K562 (cell line): ENCODE results near the gene EAPP. TPM values are rescaled to one million over a fixed set of nuclear protein-coding genes. Genes with fewer than 3 reads are reported as not detected.

Experiments
- ATAC-seq: fragments of 200-7000 bp; cut with Tn5 transposase; 3 replicates; pipeline ENCODE4 v1.9.1; 2020; ENCODE audit warnings: moderate library complexity
- BruUV-seq: library from RNA; stranded (reverse); fragments of 400-500 nt; replicated peaks from 2 replicates; lab custom pipeline; 2021; lab: Mats Ljungman, UMichigan
- CTCF ChIA-PET: fragments of 300-600 bp; formaldehyde crosslinking; extraction: SDS; loops from one replicate; lab custom pipeline; 2021; ENCODE audit warnings: low intra/inter-chr PET ratio; lab: Yijun Ruan, JAX
- POLR2A ChIA-PET: fragments of 300-600, 350-650 bp; sonication (Branson Sonifier 250); formaldehyde crosslinking; extraction: SDS; loops from one replicate; lab custom pipeline; 2021; ENCODE audit warnings: antibody characterized with exemption, inconsistent platforms; lab: Yijun Ruan, JAX
- DNase-seq, 4 experiments: peaks; one replicate each; pipeline versions ENCODE4 v3.0.0 to v3.0.0-alpha.2; 2011 to 2018; ENCODE audit warnings: low spot score in 3 of 4, mixed read lengths in 3 of 4; ENCODE audit errors: extremely low read depth in 1 of 4
- FAIRE-seq: peaks from 2 replicates; lab custom pipeline; 2011; peaks lifted over from hg19 to GRCh38; lab: Jason Lieb, UNC
- H2AFZ ChIP-seq: 2 replicates; pipeline ENCODE4 v1.6.0; 2011; ENCODE audit warnings: low read depth, low read length, control low read depth, inconsistent platforms
- H3K27ac ChIP-seq: fragments of 200-600 bp; 3 replicates; pipeline ENCODE4 v1.8.0; 2011; ENCODE audit warnings: low read depth, mild to moderate bottlenecking, control low read depth, inconsistent platforms, low read length, moderate library complexity, mixed read lengths; ENCODE audit errors: extremely low read depth
- H3K27me3 ChIP-seq, 2 experiments: fragments of 300-600 bp in 1 of 2; 2 replicates in 1 of 2; 3 replicates in 1 of 2; pipeline versions ENCODE4 v1.6.0 to v1.8.0; 2011; ENCODE audit warnings: inconsistent platforms in 2 of 2, low read length in 2 of 2, mild to moderate bottlenecking in 1 of 2, mixed read lengths in 1 of 2, moderate library complexity in 1 of 2; ENCODE audit not compliant: control insufficient read depth in 2 of 2, insufficient read depth in 2 of 2
- H3K36me3 ChIP-seq: fragments of 300-600 bp; 3 replicates; pipeline ENCODE4 v1.8.0; 2011; ENCODE audit warnings: mild to moderate bottlenecking, low read length, inconsistent platforms; ENCODE audit not compliant: control insufficient read depth, insufficient read depth
- H3K4me1 ChIP-seq, 2 experiments: fragments of 200-600 bp in 1 of 2; replicated peaks in 1 of 2; 2 replicates in 1 of 2; 3 replicates in 1 of 2; pipeline versions ENCODE4 v1.5.1 to v1.8.0; 2011; ENCODE audit warnings: inconsistent platforms in 2 of 2, low read length in 2 of 2, mild to moderate bottlenecking in 1 of 2, mixed read lengths in 1 of 2, moderate library complexity in 1 of 2; ENCODE audit not compliant: control insufficient read depth in 2 of 2, insufficient read depth in 2 of 2
- H3K4me2 ChIP-seq: 2 replicates; pipeline ENCODE4 v1.6.1; 2011; ENCODE audit warnings: low read length, control low read depth, inconsistent platforms, mixed read lengths; ENCODE audit not compliant: insufficient read depth
- H3K4me3 ChIP-seq: fragments of 200-600 bp; sonication (generic), shearing (Covaris generic); 2 replicates; pipeline ENCODE4 v1.5.1; 2016; ENCODE audit warnings: control low read depth, inconsistent platforms
- H3K79me2 ChIP-seq: fragments of 200-600 bp; 3 replicates; pipeline ENCODE4 v1.8.0; 2011; ENCODE audit warnings: low read length, inconsistent platforms; ENCODE audit not compliant: control insufficient read depth, insufficient read depth
- H3K9ac ChIP-seq, 2 experiments: 2 replicates each; pipeline versions ENCODE4 v1.6.0 to v1.6.1; 2011; ENCODE audit warnings: low read depth in 2 of 2, low read length in 2 of 2, control low read depth in 1 of 2, inconsistent platforms in 1 of 2, mild to moderate bottlenecking in 1 of 2, mixed read lengths in 1 of 2; ENCODE audit not compliant: insufficient read depth in 1 of 2
- H3K9me1 ChIP-seq: one replicate; pipeline ENCODE4 v1.6.0; 2011; ENCODE audit warnings: inconsistent platforms, mild to moderate bottlenecking, low read length, moderate library complexity; ENCODE audit not compliant: control insufficient read depth, insufficient read depth
- H3K9me3 ChIP-seq: replicated peaks from 2 replicates; pipeline ENCODE4 v1.5.1; 2011; ENCODE audit warnings: low read depth, low read length, inconsistent platforms; ENCODE audit not compliant: control insufficient read depth, insufficient read depth
- H4K20me1 ChIP-seq: replicated peaks from 2 replicates; pipeline ENCODE4 v1.6.1; 2011; ENCODE audit warnings: low read length, inconsistent platforms, mixed read lengths; ENCODE audit not compliant: control insufficient read depth, insufficient read depth
- BCL6 ChIP-seq: fragments of 250-450 bp; sonication (Bioruptor Pico); IDR thresholded peaks from 2 replicates; pipeline ENCODE4 v1.4.0; 2020
- BRCA1 ChIP-seq, 2 experiments: fragments of 450-650 bp in 1 of 2; sonication (generic) in 1 of 2; formaldehyde crosslinking in 1 of 2; IDR thresholded peaks; 2 replicates each; pipeline versions ENCODE4 v1.5.0 to v1.6.1; 2017 to 2020; ENCODE audit warnings: mild to moderate bottlenecking in 1 of 2, missing genetic modification reagents in 1 of 2
- CAMTA2 ChIP-seq: fragments of 250-450 bp; sonication (Bioruptor Pico); conservative IDR thresholded peaks from 2 replicates; pipeline ENCODE4 v1.5.1; 2022
- DNMT1 ChIP-seq: fragments of 450-650 bp; IDR thresholded peaks from 2 replicates; pipeline ENCODE4 v1.6.1; 2016; ENCODE audit warnings: antibody characterized with exemption, mild to moderate bottlenecking
- ELF2 ChIP-seq: fragments of 250-450 bp; sonication (Bioruptor Pico); IDR thresholded peaks from 2 replicates; pipeline ENCODE4 v1.5.0; 2021; ENCODE audit warnings: mild to moderate bottlenecking
- HOXB6 ChIP-seq: fragments of 250-450 bp; sonication (Bioruptor Pico); IDR thresholded peaks from 2 replicates; pipeline ENCODE4 v1.5.1; 2022; ENCODE audit warnings: mild to moderate bottlenecking, borderline replicate concordance
- MEIS2 ChIP-seq: fragments of 450-650 bp; IDR thresholded peaks from 2 replicates; pipeline ENCODE4 v1.6.1; 2014; ENCODE audit warnings: mild to moderate bottlenecking; ENCODE audit not compliant: partially characterized antibody
- PCBP2 ChIP-seq: fragments of 200-400 bp; formaldehyde crosslinking; IDR thresholded peaks from 2 replicates; pipeline ENCODE4 v1.6.1; 2018; ENCODE audit warnings: low read length, low read depth, mild to moderate bottlenecking, moderate library complexity; ENCODE audit not compliant: poor library complexity, severe bottlenecking
- POLR2G ChIP-seq: fragments of 200-400 bp; formaldehyde crosslinking; IDR thresholded peaks from 2 replicates; pipeline ENCODE4 v1.6.1; 2017; ENCODE audit warnings: low read depth, mild to moderate bottlenecking, antibody characterized with exemption, low read length, moderate library complexity
- PTTG1 ChIP-seq: fragments of 450-650 bp; IDR thresholded peaks from 2 replicates; pipeline ENCODE4 v1.6.1; 2016; ENCODE audit warnings: low read depth, mild to moderate bottlenecking, missing genetic modification characterization, missing compliant biosample characterization
- ZKSCAN8 ChIP-seq: fragments of 200-800 bp; sonication (Bioruptor generic); IDR thresholded peaks from 2 replicates; pipeline ENCODE4 v1.6.1; 2016; ENCODE audit warnings: missing genetic modification characterization, missing compliant biosample characterization
- ZNF121 ChIP-seq: sonication (generic); formaldehyde crosslinking; conservative IDR thresholded peaks from 2 replicates; pipeline ENCODE4 v1.8.0; 2022; ENCODE audit warnings: missing genetic modification reagents
- ZNF184 ChIP-seq: sonication (generic); formaldehyde crosslinking; IDR thresholded peaks from 2 replicates; pipeline ENCODE4 v1.5.0; 2020; ENCODE audit warnings: missing genetic modification reagents
- ZNF217 ChIP-seq: sonication (generic); formaldehyde crosslinking; IDR thresholded peaks from 2 replicates; pipeline ENCODE4 v1.8.0; 2022; ENCODE audit warnings: mild to moderate bottlenecking, missing genetic modification reagents
- WGBS: fragments of 100-300 bp; shearing (Covaris generic); methylation state at CpG from one replicate; pipeline ENCODE4 v1.1.6; 2016; ENCODE audit warnings: low coverage, mixed read lengths; ENCODE audit not compliant: insufficient coverage; ENCODE audit errors: missing lambda C conversion rate; 5-methylcytosine and 5-hydroxymethylcytosine counted together
- in situ Hi-C: fragments of 300-500 bp; cut with MboI; formaldehyde crosslinking; loops from 4 replicates; pipeline ENCODE4 v1.15.0; 2018; ENCODE audit warnings: inconsistent platforms, mixed read lengths
- intact Hi-C: fragments of 100-400 bp; cut with micrococcal nuclease; formaldehyde crosslinking; loops from 2 replicates; pipeline ENCODE4 v1.14.2; 2022
- polyA plus RNA-seq, 8 experiments: library from polyadenylated mRNA; depleted of rRNA in 4 of 8; stranded (reverse) in 5 of 8; unstranded in 3 of 8; fragments of >200 nt; fragmentation: Nextera tagmentation in 2 of 8; fragmentation: Illumina TruSeq in 1 of 8; extraction: Ambion mirVana in 2 of 8; extraction: Trizol in 1 of 8; gene quantifications; 2 replicates each; pipeline versions ENCODE4 v1.2.1 to v1.2.3, GENCODE V29; 2011 to 2014; ENCODE audit warnings: inconsistent platforms in 1 of 8, missing spikeins in 1 of 8
- total RNA-seq, 7 experiments: library from RNA; depleted of rRNA in 6 of 7; stranded (reverse); fragments of >200 nt in 6 of 7; fragmentation: Illumina TruSeq in 2 of 7; extraction: Trizol in 2 of 7; gene quantifications; 2 replicates each; pipeline versions ENCODE4 v1.2.1 to v1.2.3, GENCODE V29; 2011 to 2021; ENCODE audit warnings: low replicate concordance in 1 of 7
- TF ChIP-seq, protein P1 (sequence below): sonication (generic); formaldehyde crosslinking; IDR thresholded peaks from 2 replicates; pipeline ENCODE4 v1.5.0; 2020; ENCODE audit warnings: missing genetic modification reagents

EAPP gene
- total and polyA plus RNA-seq, 9 of the 15 experiments (the other 6 are each of a cell fraction or from before 2014, with no cell fraction given): 19.0 to 67.6 (median 30.3) TPM

DNA sequence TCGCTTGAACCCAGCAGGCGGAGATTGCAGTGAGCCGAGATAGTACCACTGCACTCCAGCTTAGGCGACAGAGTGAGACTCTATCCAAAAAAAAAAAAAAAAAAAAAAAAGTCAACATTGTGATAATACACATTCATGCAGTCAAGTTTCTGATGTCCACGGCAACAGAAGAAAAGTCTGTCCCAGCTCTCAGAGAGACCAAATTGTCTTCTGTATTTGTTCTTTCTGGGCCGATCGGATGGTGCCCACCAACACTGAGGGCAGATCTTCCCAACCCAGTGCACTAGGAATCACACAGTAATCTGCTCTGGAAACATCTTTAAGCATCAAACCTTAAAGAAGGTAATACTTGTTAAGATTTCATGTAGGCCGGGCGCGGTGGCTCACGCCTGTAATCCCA is 31.6 kb downstream of the EAPP start:
- CTCF ChIA-PET: no interaction called here

DNA sequence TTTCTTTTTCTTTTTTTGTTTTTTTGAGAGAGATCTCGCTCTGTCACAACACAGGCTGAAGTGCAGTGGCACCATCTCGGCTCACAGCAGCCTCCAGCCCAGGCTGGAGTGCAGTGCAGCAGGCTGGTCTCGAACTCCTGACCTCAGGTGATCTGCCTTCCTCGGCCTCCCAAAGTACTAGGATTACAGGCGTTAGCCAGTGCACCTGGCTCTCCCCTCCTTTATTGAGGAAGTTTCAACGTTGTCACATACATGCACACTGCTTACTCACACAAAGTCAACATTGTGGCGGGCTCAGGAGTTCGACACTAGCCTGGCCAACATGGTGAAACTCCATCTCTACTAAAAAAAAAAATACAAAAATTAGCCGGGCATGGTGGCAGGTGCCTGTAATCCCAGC is 32.0 kb downstream of the EAPP start:
- DNase-seq (no peak), ATAC-seq (no peak), FAIRE-seq (no peak)
- no peak overlapping the region for H3K4me3 ChIP-seq
- CTCF ChIA-PET: no interaction called here
- no peaks in the 10 kb centered on the region for H3K27me3 ChIP-seq
- H3K4me2 ChIP-seq: no peak overlapping the region
- in situ Hi-C loops (no loop called here), intact Hi-C loops (no loop called here)
- H2AFZ ChIP-seq: no peak overlapping the region
- no peaks in the 10 kb centered on the region for H3K79me2 ChIP-seq
- H4K20me1 ChIP-seq: no peaks in the 10 kb centered on the region
- WGBS: 52% methylated on average over 6 of the region's 9 CpGs
- H3K9ac ChIP-seq: no peak overlapping the region
- no peak for TF ChIP-seq HOXB6
- no peak for TF ChIP-seq DNMT1
- TF ChIP-seq BRCA1 (IDR thresholded peaks at IDR 0.05): no peak
- TF ChIP-seq BRCA1 (CRISPR knock-in tag; IDR thresholded peaks at IDR 0.05): no peak
- no peak for TF ChIP-seq PCBP2
- TF ChIP-seq, protein P1, sequence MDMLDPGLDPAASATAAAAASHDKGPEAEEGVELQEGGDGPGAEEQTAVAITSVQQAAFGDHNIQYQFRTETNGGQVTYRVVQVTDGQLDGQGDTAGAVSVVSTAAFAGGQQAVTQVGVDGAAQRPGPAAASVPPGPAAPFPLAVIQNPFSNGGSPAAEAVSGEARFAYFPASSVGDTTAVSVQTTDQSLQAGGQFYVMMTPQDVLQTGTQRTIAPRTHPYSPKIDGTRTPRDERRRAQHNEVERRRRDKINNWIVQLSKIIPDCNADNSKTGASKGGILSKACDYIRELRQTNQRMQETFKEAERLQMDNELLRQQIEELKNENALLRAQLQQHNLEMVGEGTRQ (CRISPR knock-in tag): no peak
- no peak for TF ChIP-seq MEIS2
- TF ChIP-seq BCL6: no peak
- TF ChIP-seq PTTG1: no peak
- H3K36me3 ChIP-seq: no peaks in the 10 kb centered on the region
- no peaks in the 10 kb centered on the region for H3K9me1 ChIP-seq
- no TSS peak for BruUV-seq
- H3K9me3 ChIP-seq: no peaks in the 10 kb centered on the region
- POLR2A ChIA-PET: no interaction called here
- H3K4me1 ChIP-seq: peaks cover 0 to 5% of the 10 kb centered on the region in 2 experiments; a peak in 3 of 5 replicates
- H3K27ac ChIP-seq: no peak overlapping the region

More for the DNA sequence above, 31.6 kb downstream of the EAPP start:
- Histone ChIP-seq H3K79me2 (no peaks in the 10 kb centered on the region), H2AFZ (no peak overlapping the region), H3K4me3 (no peak overlapping the region), H3K27me3 (no peaks in the 10 kb centered on the region), H3K9me3 (no peaks in the 10 kb centered on the region), H4K20me1 (no peaks in the 10 kb centered on the region), H3K27ac (no peak overlapping the region), H3K9me1 (no peaks in the 10 kb centered on the region), H3K9ac (no peak overlapping the region), H3K4me2 (no peak overlapping the region), H3K36me3 (no peaks in the 10 kb centered on the region), H3K4me1 (peaks cover 0 to 5% of the 10 kb centered on the region in 2 experiments; a peak in 3 of 5 replicates)
- POLR2A ChIA-PET: no interaction called here
- ATAC-seq (no peak), DNase-seq (no peak), FAIRE-seq (no peak)
- intact Hi-C loops: no loop called here
- TF ChIP-seq CAMTA2 (CRISPR knock-in tag): no peak
- TF ChIP-seq ZNF184: no peak
- no peak for TF ChIP-seq ZNF217 (CRISPR knock-in tag)
- TF ChIP-seq ZKSCAN8 (CRISPR knock-in tag): no peak
- TF ChIP-seq ELF2 (CRISPR knock-in tag): no peak
- no peak for TF ChIP-seq POLR2G
- TF ChIP-seq ZNF121 (CRISPR knock-in tag): no peak
- BruUV-seq: no TSS peak
- WGBS: 82% methylated on average over 7 of the region's 11 CpGs
- in situ Hi-C loops: no loop called here
